ENCODE results near the gene TRIM44.

- TF ChIP-seq YY1 (IDR thresholded peaks at IDR 0.05): no peak
- no peak for TF ChIP-seq TAF1 (conservative IDR thresholded peaks at IDR 0.05)
Measured at GRCh38 chr11:35624781-35625180, 37.8 kb upstream of the TRIM44 start.
